ENCODE results near the gene PPM1H.

Gene PPM1H

GRCh38 chr12:62866451-62867082 is 68.4 kb downstream of the PPM1H start:
- DNase-seq = no peak

- no peak for DNase-seq
These were observed 69.0 kb downstream of the PPM1H start for GRCh38 chr12:62865937-62866336.

GRCh38 chr12:62865065-62865464 is 69.9 kb downstream of the PPM1H start:
- no peak for DNase-seq

DNA sequence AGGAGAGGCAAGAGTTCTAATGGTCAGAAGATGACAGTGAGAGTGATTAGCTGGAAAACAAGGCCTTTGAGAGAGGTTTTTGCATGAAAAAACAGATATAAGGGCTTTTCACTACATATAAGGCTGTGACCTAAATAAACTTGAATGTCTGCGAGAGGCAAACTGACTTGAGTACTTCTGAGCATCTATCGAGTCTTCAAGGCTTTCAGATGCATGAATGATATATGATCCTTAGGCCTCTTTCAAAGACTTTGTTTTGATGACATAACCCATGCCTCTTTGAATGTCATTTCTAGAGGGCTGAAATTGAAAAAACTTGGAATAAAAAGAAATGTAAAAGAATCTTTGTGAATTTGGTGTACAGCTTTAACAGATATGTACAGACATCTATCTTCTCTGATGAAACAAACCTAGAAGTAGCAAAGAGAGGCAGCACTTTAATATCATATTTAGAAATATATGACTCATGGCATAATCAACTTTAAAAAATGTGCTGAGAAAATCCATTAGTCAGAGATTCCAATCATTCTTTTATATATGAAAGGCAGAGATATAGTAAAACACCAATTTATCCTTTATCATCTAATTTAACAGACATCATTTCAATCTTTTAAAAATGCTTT is 72.6 kb downstream of the PPM1H start:
- no peak for DNase-seq

DNA sequence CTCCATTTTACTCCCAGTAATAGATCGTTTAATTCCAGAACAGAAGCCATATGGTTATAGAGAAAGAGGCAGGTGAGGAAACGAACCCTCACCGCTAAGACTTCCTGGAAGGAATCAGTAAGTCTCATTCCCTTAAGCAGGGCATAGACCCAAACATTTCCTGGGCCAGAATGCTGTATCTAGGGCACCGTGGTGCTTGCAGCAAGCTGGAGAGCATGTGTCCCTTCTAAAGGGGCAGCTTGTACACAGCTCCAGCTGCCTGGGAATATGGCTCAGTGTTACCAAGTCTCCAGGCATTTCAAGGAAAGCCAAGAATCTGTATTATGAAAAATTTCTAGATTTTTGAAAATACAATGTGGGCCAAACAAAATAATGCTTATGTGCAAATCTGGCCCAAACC is 73.4 kb downstream of the PPM1H start:
- DNase-seq = no peak

DNA sequence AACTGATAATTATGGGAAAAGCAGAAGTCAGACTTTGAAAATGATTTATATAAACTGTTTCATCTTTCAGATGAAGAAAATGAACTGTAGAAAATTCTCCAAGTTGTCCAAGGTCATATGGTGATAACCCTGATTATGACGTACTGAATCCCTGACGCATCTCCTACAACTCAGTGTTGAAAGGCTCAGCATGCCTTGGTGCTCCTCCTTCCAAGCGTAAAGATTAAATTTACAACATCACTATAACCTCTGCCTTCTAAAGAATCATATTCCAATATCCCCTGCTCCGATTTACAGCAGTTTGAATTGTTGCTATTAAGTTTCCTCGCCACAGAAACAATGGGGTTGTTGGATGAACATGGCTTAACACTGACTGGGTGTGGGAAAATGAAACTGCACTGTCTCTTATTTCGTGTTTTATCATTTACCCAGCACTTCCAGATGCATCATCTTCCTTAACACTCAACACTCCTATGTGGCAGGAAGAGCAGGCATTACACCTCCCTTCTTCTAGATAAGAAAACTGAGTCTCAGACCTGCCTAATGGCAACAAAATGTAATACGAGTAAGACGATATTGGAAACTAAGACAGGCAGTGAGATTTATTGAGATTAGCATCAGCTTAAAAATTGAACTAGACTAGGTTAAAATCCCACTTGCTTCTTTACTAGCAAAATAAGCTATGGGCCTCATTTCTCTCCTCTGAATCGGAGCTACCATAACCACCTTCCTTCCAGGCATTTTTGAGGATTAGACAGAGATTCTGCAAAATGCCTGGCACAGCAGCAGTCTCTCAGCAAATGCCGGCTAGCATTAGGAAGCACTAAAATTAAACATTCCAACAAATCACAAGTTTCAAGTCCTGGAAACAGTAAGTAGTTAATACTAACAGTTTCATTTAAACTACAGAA is 74.2 kb downstream of the PPM1H start:
- DNase-seq = no peak

DNA sequence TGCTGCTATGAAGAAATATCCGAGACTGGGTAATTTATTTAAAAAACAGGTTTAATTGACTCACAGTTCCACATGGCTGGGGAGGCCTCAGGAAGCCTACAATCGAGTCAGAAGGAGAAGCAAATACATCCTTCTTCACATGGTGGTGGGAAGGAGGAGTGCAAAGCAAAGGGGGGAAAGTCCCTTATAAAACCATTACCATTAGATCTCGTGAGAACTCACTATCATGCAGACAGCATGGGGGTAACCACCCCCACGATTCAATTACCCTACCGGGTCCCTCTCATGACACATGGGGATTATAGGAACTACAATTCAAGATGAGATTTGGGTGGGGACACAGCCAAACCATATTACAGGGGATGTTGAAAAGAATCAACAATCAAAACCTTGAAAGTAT is 74.9 kb downstream of the PPM1H start:
- DNase-seq = no peak

- DNase-seq = no peak
These were observed 75.6 kb downstream of the PPM1H start for GRCh38 chr12:62859321-62859737.

DNA sequence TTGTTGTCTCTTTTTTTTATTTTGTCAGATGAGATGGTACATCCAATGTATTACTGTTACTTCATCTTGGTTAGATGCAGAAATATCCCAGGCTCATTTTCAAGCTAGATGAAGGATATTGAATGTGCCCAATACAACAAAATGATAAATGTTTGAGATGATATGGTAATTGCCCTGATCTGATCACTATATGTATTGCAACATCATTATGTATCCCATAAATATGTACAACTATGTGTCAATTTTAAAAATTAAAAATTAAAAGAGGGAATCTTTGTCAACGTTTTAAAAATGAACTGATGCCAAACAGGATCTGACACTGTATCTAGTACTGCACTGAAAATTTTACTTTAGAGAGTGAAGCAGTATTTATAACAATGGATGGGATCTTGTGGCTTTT is 78.5 kb downstream of the PPM1H start:
- DNase-seq = no peak

DNA sequence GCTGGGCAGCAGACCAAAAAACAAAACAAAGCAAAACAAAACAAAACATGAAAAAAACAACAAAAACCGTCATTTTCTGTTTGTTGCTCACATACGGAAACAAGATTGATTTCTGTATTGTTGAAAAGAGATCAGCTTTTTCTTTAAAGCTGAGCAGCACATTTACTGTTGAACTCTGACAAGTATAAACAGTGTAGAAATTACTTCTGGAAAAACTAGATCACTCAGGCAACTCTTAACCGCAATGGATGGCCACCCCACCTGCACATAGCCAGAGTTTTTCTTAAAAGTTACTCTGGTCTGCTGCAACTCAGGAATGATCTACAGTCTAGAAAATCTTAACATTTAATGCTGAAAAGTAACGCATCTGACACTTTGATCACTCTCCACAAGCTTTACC is 80.9 kb downstream of the PPM1H start:
- no peak for DNase-seq

DNA sequence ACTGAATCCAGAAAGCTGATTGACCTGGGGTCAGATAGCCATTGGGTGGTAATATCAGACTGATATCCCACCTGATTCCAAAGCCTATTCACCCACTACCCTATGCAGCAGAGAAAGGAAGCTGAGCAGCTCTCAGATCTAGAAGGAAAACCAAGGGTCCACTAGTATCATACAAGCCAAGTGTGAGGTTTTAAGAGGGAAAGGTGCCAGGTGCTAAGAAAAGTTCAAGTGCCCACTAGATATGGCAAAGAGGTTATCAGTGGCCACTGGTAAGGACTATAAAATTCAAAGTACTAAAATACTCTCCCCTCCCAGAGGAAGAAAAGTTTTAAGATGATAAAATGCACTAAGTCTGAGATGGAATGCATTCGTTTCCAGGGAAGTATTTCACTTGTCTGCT is 85.6 kb downstream of the PPM1H start:
- no peak for DNase-seq

- no peak for DNase-seq
These were observed 86.5 kb downstream of the PPM1H start for GRCh38 chr12:62848418-62848817.

- DNase-seq = no peak
These were observed 87.2 kb downstream of the PPM1H start for GRCh38 chr12:62847709-62848108.

DNA sequence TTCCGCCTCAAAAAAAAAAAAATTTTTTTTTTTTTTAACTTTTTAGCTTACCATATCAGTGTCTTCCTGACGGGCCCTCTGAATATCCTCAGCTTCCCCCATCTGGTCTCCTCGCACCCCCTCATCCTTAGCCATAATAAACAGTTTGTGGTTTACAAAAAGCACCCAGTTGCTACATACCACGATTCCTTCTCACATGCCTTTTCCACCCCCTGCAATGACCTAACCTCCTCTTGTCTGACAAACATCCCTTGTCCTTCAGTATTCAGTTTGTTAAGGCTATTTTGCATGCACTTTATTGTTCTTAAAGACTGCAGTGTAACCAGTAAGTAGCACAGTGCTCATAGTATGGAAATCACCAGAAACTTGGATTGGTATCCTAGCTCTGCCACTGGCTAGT is 88.5 kb downstream of the PPM1H start:
- no peak for DNase-seq

DNA sequence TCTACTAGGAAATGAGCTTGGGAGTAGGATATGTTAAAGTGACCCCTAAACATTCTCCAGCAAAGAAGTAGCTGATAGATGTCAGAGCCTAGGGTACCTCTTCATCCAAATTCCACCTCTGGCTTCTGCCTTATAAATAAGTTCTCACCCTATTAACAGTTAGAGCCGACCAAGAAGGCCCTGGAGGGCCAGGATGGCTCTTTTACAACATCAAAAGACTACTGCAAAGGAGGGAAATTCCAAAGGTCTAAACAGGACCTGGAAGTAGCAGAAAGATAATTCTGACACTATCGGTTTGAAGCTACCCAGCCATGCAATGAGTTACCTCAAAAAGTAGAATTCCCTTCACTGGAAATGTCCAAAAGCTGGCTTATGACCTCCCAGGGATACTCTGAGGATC is 90.0 kb downstream of the PPM1H start:
- no peak for DNase-seq

- DNase-seq = no peak
These were observed 91.2 kb downstream of the PPM1H start for GRCh38 chr12:62843716-62844115.

DNA sequence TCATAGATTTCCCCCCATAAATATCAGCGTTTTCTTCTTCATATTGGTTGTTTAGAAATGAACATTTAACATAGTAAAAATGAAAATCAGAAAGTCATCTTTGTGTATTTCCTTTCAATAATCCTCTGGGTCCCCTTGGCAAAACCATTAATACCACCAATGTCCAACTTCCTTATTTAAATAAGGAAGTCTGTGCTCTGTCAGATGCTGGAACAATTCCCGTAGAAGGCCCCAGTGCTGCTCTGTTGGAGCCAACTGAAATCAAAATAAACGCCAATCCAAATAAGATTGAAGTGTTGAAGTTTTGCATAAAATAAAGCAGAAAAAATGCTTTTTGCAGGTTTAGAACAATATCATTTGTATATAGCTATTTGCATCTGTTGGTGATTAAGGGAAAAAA is 93.1 kb downstream of the PPM1H start:
- no peak for DNase-seq

DNA sequence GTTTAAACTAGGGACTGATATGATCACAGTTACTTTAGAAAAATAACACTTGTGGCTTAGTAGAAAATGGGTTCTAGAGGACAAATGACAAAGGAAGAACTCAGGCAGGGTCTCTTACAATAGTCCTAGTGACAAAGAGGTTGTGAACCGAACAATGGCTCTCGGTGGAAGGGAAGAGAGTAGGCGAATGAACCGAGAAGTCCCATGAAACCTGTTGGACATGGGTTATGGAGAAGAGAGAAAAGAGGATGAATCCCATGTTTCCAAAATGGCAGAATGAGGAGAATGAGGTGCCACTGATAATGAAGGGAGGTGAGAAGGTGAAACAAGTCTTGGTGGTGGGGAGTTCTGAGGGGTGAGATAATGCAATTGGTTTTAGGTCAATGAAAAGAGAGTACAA is 94.1 kb downstream of the PPM1H start:
- DNase-seq = no peak

DNA sequence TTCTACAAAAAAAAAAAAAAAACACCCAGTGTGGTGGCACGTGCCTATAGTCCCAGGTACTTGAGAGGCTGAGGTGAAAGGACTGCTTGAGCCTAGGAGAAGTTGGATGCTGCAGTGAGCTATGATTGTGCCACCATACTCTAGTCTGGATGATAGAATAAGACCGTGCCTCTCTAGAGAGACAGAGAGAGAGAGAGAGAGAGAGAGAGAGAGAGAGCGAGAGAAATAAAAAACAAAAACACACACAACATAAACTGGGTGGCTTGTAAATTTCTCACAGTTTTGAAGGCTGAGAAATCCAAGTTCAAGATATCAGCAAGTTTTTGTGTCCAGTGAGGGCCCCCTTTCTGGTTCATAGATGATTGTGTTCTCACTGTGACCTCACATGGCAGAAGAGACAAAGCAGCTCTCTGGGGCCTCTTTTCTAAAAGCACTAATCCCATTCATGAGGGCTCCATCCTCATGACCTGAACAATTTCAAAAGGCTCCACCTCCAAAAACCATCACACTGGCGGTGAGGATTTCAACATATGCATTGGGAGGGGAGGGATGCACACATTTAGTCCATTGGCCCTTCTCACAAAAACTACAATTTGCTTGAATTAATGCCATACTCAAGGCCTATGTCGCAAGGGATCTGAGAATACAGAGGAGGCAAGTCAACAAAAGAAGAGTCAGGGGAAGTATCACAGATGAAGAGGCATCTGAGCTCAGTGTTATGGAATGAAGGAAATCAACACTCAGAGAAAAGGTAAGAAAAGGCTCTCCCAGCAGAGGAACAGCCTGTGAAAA is 94.9 kb downstream of the PPM1H start:
- no peak for DNase-seq

GRCh38 chr12:62834971-62835547 is 99.9 kb downstream of the PPM1H start:
- DNase-seq = no peak

GRCh38 chr12:62834406-62834805 is 100.5 kb downstream of the PPM1H start:
- DNase-seq = no peak

GRCh38 chr12:62833634-62834033 is 101.3 kb downstream of the PPM1H start:
- no peak for DNase-seq

- no peak for DNase-seq
These were observed 102.4 kb downstream of the PPM1H start for GRCh38 chr12:62832558-62832957.
